Ovary (tissue), 9 donors: Measurements from ENCODE around the gene PCDHGA10. TPM values are rescaled to one million over a fixed set of nuclear protein-coding genes. Genes with fewer than 3 reads are reported as not detected.
"Not testable (repeated sequence)": the region's sequence is repeated elsewhere in the genome, so short reads cannot be mapped to it uniquely, and the experiment has no call there.

Experiments
- DNase-seq, 5 donors: peaks; one replicate each; pipeline ENCODE4 v3.0.0-alpha.2; 2019 to 2020
- H3K27ac ChIP-seq, 2 donors: fragments of 200-600 bp; one replicate each; pipeline versions ENCODE4 v1.5.1 to v1.8.0; 2019 to 2022
- H3K27me3 ChIP-seq: fragments of 200-600 bp; one replicate; pipeline ENCODE4 v1.8.0; 2022
- H3K36me3 ChIP-seq: fragments of 200-600 bp; sonication (generic); one replicate; pipeline ENCODE4 v1.5.1; 2019
- H3K4me1 ChIP-seq: one replicate; pipeline ENCODE4 v1.8.1; 2013; ENCODE audit warnings: mild to moderate bottlenecking, moderate library complexity; ENCODE audit not compliant: insufficient read depth
- H3K4me3 ChIP-seq: fragments of 200-600 bp; sonication (generic); one replicate; pipeline ENCODE4 v1.5.1; 2017
- H3K9me3 ChIP-seq, 2 donors: fragments of 200-600 bp in 1 of 2; sonication (generic) in 1 of 2; one replicate each; pipeline versions ENCODE4 v1.5.1 to v1.8.1; 2013 to 2019; ENCODE audit warnings: mild to moderate bottlenecking in 1 of 2, moderate library complexity in 1 of 2
- CTCF ChIP-seq, 3 donors: fragments of 450-650 bp in 2 of 3; fragments of 200-600 bp in 1 of 3; IDR thresholded peaks; one replicate each; pipeline versions ENCODE4 v1.5.1 to v1.8.0; 2016 to 2022; ENCODE audit warnings: antibody characterized with exemption in 3 of 3, mild to moderate bottlenecking in 1 of 3
- EP300 ChIP-seq: sonication (generic); formaldehyde crosslinking; IDR thresholded peaks from one replicate; pipeline ENCODE4 v1.6.1; 2017; ENCODE audit warnings: antibody characterized with exemption
- POLR2A ChIP-seq: fragments of 450-650 bp; IDR thresholded peaks from one replicate; pipeline ENCODE4 v1.6.1; 2017; ENCODE audit warnings: antibody characterized with exemption, mild to moderate bottlenecking, moderate library complexity
- WGBS, 3 donors: extraction: QIAGEN DNeasy Blood & Tissue Kit in 1 of 3; methylation state at CpG; one replicate each; pipeline versions ENCODE4 v1.1.5 to v1.1.7; 2013 to 2017; 5-methylcytosine and 5-hydroxymethylcytosine counted together
- intact Hi-C, 4 donors: fragments of 100-400 bp; cut with DNase I; formaldehyde crosslinking; loops; one replicate each; pipeline versions ENCODE4 v1.11.0 to v1.15.1; 2022 to 2023
- polyA plus RNA-seq, 2 donors: library from polyadenylated mRNA; stranded (reverse); fragments of 200-250 nt in 1 of 2; fragments of 350-450 nt in 1 of 2; fragmentation: Illumina TruSeq in 1 of 2; extraction: RNeasy Lipid Tissue Mini Kit (QIAGEN cat#74804) in 1 of 2; gene quantifications; one replicate each; pipeline ENCODE4 v1.2.3, GENCODE V29; 2013 to 2014
- total RNA-seq, 7 donors: library from RNA; depleted of rRNA in 2 of 7; stranded (reverse); fragments of >200 nt in 2 of 7; fragmentation: NEBNext Ultra II Directional in 3 of 7; extraction: Animal tissue kit (Norgen Biotek cat#: 25700) in 3 of 7; gene quantifications; one replicate each; pipeline versions ENCODE4 v1.1.0 to v1.2.4, GENCODE V29; 2016 to 2023
- donor health status: DM: no; HTN: no; CAD: no; lungs with moderate emphysema.
- donor health status: DM: no; HTN: no; CAD: no.
- donor health status: Bipolar disorder and iron deficiency.
- donor health status: DM: yes; HTN: yes; CAD: no.
- donor health status: DM: no; HTN: no; CAD: no.
- donor health status: DM: yes; HTN: yes; CAD: no.

Gene PCDHGA10
- total and polyA plus RNA-seq, 9 donors: 1.3 to 9.7 (median 6.5) TPM

GRCh38 chr5:141403387-141403786 lies 9.4 kb upstream of the PCDHGA10 start:
- Histone ChIP-seq H3K36me3 (no peaks in the 10 kb centered on the region), H3K9me3 (peaks cover 10 to 44% of the 10 kb centered on the region in 2 donors), H3K27ac (no peak overlapping the region), H3K4me1 (no peaks in the 10 kb centered on the region), H3K4me3 (no peak overlapping the region), H3K27me3 (no peaks in the 10 kb centered on the region)
- intact Hi-C loops: loop anchor here in 1 of 4 donors (10.0 kb wide), 1 partner anchor 151 kb away; no protein-coding TSS in a partner anchor
- TF ChIP-seq EP300 (no peak), CTCF (IDR thresholded peaks at IDR 0.05) (no peak), POLR2A (no peak)
- DNase-seq: no peak
- WGBS, 3 donors: 23 to 30% (median 24%) methylated on average over 22 of the region's 22 CpGs

- intact Hi-C loops: loop anchor here in 1 of 4 donors (10.0 kb wide), 1 partner anchor 147 kb away; no protein-coding TSS in a partner anchor
- H3K4me1 ChIP-seq, H3K27me3 ChIP-seq, H3K36me3 ChIP-seq: not testable (repeated sequence)
- WGBS, 3 donors: 6 to 12% (median 11%) methylated on average over 50 to 51 of the region's 51 CpGs
- H3K4me3 ChIP-seq: peak within 1 kb of the TSS; percentile 29
- peak within 1 kb of the TSS in 1 of 2 donors; percentile 16 for H3K27ac ChIP-seq
- H3K9me3 ChIP-seq: peaks cover 11 to 56% of the 10 kb centered on the region in 2 donors
- DNase-seq: peak; percentile 34 to 62 (median 55)
- TF ChIP-seq CTCF (IDR thresholded peaks at IDR 0.05): peak in 2 of 3 donors; percentile 33 to 47
These were observed 4.8 kb upstream of the PCDHGA10 start, which contains the start of gene PCDHGB6 for GRCh38 chr5:141407790-141408505. PCDHGB6 (plus strand) TSS chr5:141408021; CDS start chr5:141408203, 182 bp downstream.

GRCh38 chr5:141409598-141410306 lies 3.0 kb upstream of the PCDHGA10 start:
- no peaks in the 10 kb centered on the region for H3K27me3 ChIP-seq
- no peak for TF ChIP-seq EP300
- TF ChIP-seq CTCF (IDR thresholded peaks at IDR 0.05): no peak
- TF ChIP-seq POLR2A: no peak
- peaks cover 14 to 55% of the 10 kb centered on the region in 2 donors for H3K9me3 ChIP-seq
- no peak overlapping the region for H3K4me3 ChIP-seq
- H3K36me3 ChIP-seq: peaks cover 4% of the 10 kb centered on the region
- peaks cover 2% of the 10 kb centered on the region for H3K4me1 ChIP-seq
- H3K27ac ChIP-seq: no peak overlapping the region
- WGBS, 3 donors: 18 to 27% (median 19%) methylated on average over 63 to 64 of the region's 64 CpGs
- intact Hi-C loops: loop anchor here in 1 of 4 donors (10.0 kb wide), 2 partner anchors 115 to 145 kb away; no protein-coding TSS in a partner anchor
- no peak for DNase-seq

- Histone ChIP-seq H3K27me3 (no peaks in the 10 kb centered on the region), H3K4me3 (no peak overlapping the region), H3K9me3 (peaks cover 14 to 53% of the 10 kb centered on the region in 2 donors), H3K36me3 (peaks cover 4% of the 10 kb centered on the region), H3K27ac (no peak overlapping the region), H3K4me1 (peaks cover 2% of the 10 kb centered on the region)
- no peak for TF ChIP-seq EP300
- TF ChIP-seq CTCF (IDR thresholded peaks at IDR 0.05): no peak
- TF ChIP-seq POLR2A: no peak
- 52 to 72% (median 58%) methylated on average over 3 of the region's 3 CpGs for WGBS, 3 donors
- intact Hi-C loops: loop anchor here in 1 of 4 donors (10.0 kb wide), 1 partner anchor 113 kb away; no protein-coding TSS in a partner anchor
- no peak for DNase-seq
These were observed 1.2 kb upstream of the PCDHGA10 start for GRCh38 chr5:141411575-141411974.
